ENCODE measurements around the gene UBN1. TPM values are rescaled to one million over a fixed set of nuclear protein-coding genes. Genes with fewer than 3 reads are reported as not detected.

The UBN1 gene
- total RNA-seq, 1 donor from 2014 or later: 41.9 TPM

- H3K27ac Mint-ChIP-seq: peak overlapping the region; percentile 84
- H3K9me3 Mint-ChIP-seq (ENCODE audit: low read depth): no peaks in the 10 kb centered on the region
- no peaks in the 10 kb centered on the region for H3K27me3 Mint-ChIP-seq
- H3K36me3 Mint-ChIP-seq (ENCODE audit: insufficient read depth): no peaks in the 10 kb centered on the region
- H3K4me3 Mint-ChIP-seq (ENCODE audit: low read depth): no peak overlapping the region
- no peak for DNase-seq (ENCODE audit: low spot score, unreplicated experiment)
- TF ChIP-seq, protein P1, sequence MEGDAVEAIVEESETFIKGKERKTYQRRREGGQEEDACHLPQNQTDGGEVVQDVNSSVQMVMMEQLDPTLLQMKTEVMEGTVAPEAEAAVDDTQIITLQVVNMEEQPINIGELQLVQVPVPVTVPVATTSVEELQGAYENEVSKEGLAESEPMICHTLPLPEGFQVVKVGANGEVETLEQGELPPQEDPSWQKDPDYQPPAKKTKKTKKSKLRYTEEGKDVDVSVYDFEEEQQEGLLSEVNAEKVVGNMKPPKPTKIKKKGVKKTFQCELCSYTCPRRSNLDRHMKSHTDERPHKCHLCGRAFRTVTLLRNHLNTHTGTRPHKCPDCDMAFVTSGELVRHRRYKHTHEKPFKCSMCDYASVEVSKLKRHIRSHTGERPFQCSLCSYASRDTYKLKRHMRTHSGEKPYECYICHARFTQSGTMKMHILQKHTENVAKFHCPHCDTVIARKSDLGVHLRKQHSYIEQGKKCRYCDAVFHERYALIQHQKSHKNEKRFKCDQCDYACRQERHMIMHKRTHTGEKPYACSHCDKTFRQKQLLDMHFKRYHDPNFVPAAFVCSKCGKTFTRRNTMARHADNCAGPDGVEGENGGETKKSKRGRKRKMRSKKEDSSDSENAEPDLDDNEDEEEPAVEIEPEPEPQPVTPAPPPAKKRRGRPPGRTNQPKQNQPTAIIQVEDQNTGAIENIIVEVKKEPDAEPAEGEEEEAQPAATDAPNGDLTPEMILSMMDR (IDR thresholded peaks at IDR 0.05; ENCODE audit: unreplicated experiment): no peak
- H3K4me1 Mint-ChIP-seq (ENCODE audit: low read depth): peaks cover 8% of the 10 kb centered on the region
Observed at GRCh38 chr16:4918781-4919251, 71.5 kb downstream of the UBN1 start.

- no peak for DNase-seq (ENCODE audit: low spot score, unreplicated experiment)
- no peak overlapping the region for H3K27ac Mint-ChIP-seq
- no peaks in the 10 kb centered on the region for H3K36me3 Mint-ChIP-seq (ENCODE audit: insufficient read depth)
- H3K4me3 Mint-ChIP-seq (ENCODE audit: low read depth): no peak overlapping the region
- TF ChIP-seq, protein P1 (IDR thresholded peaks at IDR 0.05; ENCODE audit: unreplicated experiment): no peak
- peaks cover 19% of the 10 kb centered on the region for H3K4me1 Mint-ChIP-seq (ENCODE audit: low read depth)
- H3K27me3 Mint-ChIP-seq: no peaks in the 10 kb centered on the region
- H3K9me3 Mint-ChIP-seq (ENCODE audit: low read depth): no peaks in the 10 kb centered on the region
Observed at GRCh38 chr16:4920826-4921225, 73.5 kb downstream of the UBN1 start.

DNA sequence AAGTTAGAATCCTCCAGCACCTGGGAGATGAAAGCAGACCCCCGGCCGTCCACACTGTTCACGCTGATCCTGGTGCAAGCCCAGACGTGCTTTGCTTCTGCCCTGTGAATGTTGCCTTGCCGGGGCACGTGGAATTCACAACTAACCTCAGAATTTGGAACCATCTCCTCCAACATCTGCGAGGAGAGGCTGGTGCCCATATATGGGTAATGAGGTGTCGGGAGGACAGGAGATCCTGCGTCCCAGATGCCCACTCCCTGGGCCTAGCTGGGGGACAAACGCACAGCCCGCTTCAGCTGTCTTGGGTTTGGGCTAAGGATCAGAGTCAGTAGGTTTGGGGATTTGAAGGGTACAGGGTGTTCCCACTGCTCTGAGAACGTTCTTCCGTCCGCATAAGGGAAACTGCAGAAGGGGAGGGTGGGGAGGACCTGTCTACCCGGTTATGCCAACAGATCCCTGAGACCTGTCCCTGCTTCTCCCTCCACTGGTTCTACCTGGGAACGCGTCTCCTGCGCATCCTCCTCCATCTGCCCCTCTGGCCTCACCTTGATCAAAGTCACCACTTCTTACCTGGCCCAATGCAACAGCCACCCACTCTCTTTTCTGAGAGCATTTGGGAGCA lies 75.6 kb downstream of the UBN1 start:
- no peak for DNase-seq (ENCODE audit: low spot score, unreplicated experiment)
- Mint-ChIP-seq H3K36me3 (ENCODE audit: insufficient read depth) (peaks cover 9% of the 10 kb centered on the region), H3K27ac (no peak overlapping the region)

GRCh38 chr16:4923853-4924252 lies 76.6 kb downstream of the UBN1 start:
- no peak overlapping the region for H3K4me3 Mint-ChIP-seq (ENCODE audit: low read depth)
- H3K36me3 Mint-ChIP-seq (ENCODE audit: insufficient read depth): peaks cover 9% of the 10 kb centered on the region
- no peaks in the 10 kb centered on the region for H3K27me3 Mint-ChIP-seq
- peaks cover 14% of the 10 kb centered on the region for H3K4me1 Mint-ChIP-seq (ENCODE audit: low read depth)
- TF ChIP-seq, protein P1 (IDR thresholded peaks at IDR 0.05; ENCODE audit: unreplicated experiment): no peak
- H3K27ac Mint-ChIP-seq: no peak overlapping the region
- DNase-seq (ENCODE audit: low spot score, unreplicated experiment): no peak
- H3K9me3 Mint-ChIP-seq (ENCODE audit: low read depth): peaks cover 6% of the 10 kb centered on the region

More for the DNA sequence above, 75.6 kb downstream of the UBN1 start:
- TF ChIP-seq, protein P1 (IDR thresholded peaks at IDR 0.05; ENCODE audit: unreplicated experiment): no peak
- H3K4me3 Mint-ChIP-seq (ENCODE audit: low read depth): no peak overlapping the region
- H3K4me1 Mint-ChIP-seq (ENCODE audit: low read depth): peaks cover 16% of the 10 kb centered on the region
- no peaks in the 10 kb centered on the region for H3K27me3 Mint-ChIP-seq
- peaks cover 6% of the 10 kb centered on the region for H3K9me3 Mint-ChIP-seq (ENCODE audit: low read depth)

DNA sequence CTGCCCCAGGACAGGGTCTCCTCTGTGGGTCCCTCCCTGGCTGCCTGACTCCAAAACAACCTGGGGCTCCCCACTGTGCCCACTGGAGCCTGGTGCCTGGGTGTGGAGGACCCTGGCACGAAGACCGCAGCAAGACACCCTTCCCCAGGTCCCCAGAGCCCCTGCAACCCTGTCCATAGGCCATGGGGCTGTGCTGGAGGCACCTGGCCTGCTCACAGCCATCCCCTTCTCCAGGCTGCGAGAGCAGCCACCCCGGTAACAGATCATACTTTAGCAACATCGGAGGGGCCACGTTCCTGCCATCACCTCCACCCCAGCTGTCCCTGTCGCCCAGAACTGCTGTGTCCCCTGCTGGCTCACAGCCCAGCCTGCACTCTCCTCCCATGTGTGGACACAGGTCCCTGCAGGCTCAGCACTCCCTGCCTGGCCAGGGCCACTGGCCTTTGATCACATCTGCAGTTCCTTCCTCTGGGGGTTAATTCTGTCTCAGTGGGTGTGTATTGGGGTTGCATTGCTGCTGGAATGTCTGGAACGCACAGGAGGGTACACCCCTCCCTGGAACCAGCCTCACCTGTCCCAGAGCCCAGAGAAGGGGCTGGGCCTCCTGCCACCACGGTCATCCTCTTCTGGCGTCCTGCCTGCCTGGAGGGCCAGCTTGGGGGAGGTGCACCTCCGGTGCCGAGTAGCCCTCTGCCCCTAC lies 77.5 kb downstream of the UBN1 start:
- H3K4me1 Mint-ChIP-seq (ENCODE audit: low read depth): peaks cover 12% of the 10 kb centered on the region
- no peak for DNase-seq (ENCODE audit: low spot score, unreplicated experiment)
- TF ChIP-seq, protein P1 (IDR thresholded peaks at IDR 0.05; ENCODE audit: unreplicated experiment): no peak

More for the DNA sequence above, 77.5 kb downstream of the UBN1 start:
- peak overlapping the region; percentile 92 for H3K27ac Mint-ChIP-seq
- no peaks in the 10 kb centered on the region for H3K27me3 Mint-ChIP-seq
- H3K36me3 Mint-ChIP-seq (ENCODE audit: insufficient read depth): peaks cover 13% of the 10 kb centered on the region
- H3K4me3 Mint-ChIP-seq (ENCODE audit: low read depth): no peak overlapping the region
- H3K9me3 Mint-ChIP-seq (ENCODE audit: low read depth): peaks cover 6% of the 10 kb centered on the region

Data from progenitor cell of endocrine pancreas (in vitro differentiated cells).